ENCODE data around the gene ZNF662. TPM values are rescaled to one million over a fixed set of nuclear protein-coding genes. Genes with fewer than 3 reads are reported as not detected.

ZNF662 gene
- total and polyA plus RNA-seq, 2 donors from 2014 or later: 4.9 to 12.8 TPM

DNA sequence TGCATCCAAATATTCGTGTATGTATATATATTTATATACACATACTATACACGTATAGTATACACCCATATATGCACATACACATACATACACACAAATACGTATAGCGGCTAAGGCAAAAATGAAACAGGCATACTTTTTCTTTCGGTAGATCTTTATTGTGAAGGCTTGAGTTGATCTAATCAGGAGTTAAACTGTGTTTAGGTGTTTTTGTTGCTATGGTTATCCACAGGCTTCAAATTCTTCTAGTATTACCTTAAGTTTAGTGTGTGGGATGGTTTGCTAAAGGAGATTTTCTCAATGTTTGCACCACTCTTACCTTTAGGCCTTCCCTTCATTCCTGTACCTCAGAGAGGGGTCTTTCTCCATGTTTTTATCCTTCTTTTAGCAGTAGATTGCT, 28.2 kb downstream of the ZNF662 start:
- TF ChIP-seq, protein P1, sequence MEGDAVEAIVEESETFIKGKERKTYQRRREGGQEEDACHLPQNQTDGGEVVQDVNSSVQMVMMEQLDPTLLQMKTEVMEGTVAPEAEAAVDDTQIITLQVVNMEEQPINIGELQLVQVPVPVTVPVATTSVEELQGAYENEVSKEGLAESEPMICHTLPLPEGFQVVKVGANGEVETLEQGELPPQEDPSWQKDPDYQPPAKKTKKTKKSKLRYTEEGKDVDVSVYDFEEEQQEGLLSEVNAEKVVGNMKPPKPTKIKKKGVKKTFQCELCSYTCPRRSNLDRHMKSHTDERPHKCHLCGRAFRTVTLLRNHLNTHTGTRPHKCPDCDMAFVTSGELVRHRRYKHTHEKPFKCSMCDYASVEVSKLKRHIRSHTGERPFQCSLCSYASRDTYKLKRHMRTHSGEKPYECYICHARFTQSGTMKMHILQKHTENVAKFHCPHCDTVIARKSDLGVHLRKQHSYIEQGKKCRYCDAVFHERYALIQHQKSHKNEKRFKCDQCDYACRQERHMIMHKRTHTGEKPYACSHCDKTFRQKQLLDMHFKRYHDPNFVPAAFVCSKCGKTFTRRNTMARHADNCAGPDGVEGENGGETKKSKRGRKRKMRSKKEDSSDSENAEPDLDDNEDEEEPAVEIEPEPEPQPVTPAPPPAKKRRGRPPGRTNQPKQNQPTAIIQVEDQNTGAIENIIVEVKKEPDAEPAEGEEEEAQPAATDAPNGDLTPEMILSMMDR (IDR thresholded peaks at IDR 0.05; ENCODE audit: borderline replicate concordance, extremely low read depth, insufficient read depth): no peak
- Histone ChIP-seq H3K4me1 (ENCODE audit: control insufficient read depth in 2 of 3, insufficient read depth in 2 of 3, low read depth in 1 of 3, low read length in 3 of 3) (no peaks in the 10 kb centered on the region), H3K9ac (ENCODE audit: low read length in 3 of 3) (no peak overlapping the region), H3K4me3 (ENCODE audit: low read length in 3 of 3) (no peak overlapping the region), H3K9me3 (ENCODE audit: control insufficient read depth in 2 of 3, insufficient read depth in 1 of 3, low read length in 3 of 3) (peaks cover 0 to 4% (median 0%) of the 10 kb centered on the region in 3 donors), H3K27me3 (ENCODE audit: control insufficient read depth, insufficient read depth, low read length) (no peaks in the 10 kb centered on the region), H3K36me3 (ENCODE audit: control insufficient read depth in 2 of 3, insufficient read depth in 3 of 3, low read length in 3 of 3) (no peaks in the 10 kb centered on the region), H3K27ac (ENCODE audit: low read depth in 2 of 2, low read length in 2 of 2) (no peak overlapping the region)
- FAIRE-seq (no peak), DNase-seq (no peak)
- intact Hi-C loops (cut with DNase I): no loop called here

DNA sequence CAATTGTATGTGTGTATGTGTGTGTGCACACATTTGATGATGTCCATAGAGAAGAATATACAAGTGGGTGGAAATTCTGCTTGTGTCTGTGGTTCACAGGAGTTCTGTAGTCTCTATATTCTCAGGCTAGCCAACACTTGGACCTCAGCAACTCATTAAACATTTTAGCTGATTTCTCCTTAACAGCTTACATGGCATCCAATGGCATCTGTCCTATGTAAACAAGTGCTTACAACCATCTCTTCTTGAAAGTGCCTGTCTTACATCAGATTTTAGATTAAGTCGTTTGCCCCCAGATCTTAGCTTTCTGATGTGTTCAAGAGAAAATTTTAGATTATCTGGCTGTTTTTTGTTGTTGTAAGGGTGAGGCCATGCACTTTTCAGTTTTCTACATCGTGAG, 29.0 kb downstream of the ZNF662 start:
- Histone ChIP-seq H3K4me1 (ENCODE audit: control insufficient read depth in 2 of 3, insufficient read depth in 2 of 3, low read depth in 1 of 3, low read length in 3 of 3) (no peaks in the 10 kb centered on the region), H3K27ac (ENCODE audit: low read depth in 2 of 2, low read length in 2 of 2) (no peak overlapping the region), H3K9me3 (ENCODE audit: control insufficient read depth in 2 of 3, insufficient read depth in 1 of 3, low read length in 3 of 3) (peaks cover 0 to 4% (median 0%) of the 10 kb centered on the region in 3 donors), H3K4me3 (ENCODE audit: low read length in 3 of 3) (no peak overlapping the region), H3K36me3 (ENCODE audit: control insufficient read depth in 2 of 3, insufficient read depth in 3 of 3, low read length in 3 of 3) (no peaks in the 10 kb centered on the region), H3K27me3 (ENCODE audit: control insufficient read depth, insufficient read depth, low read length) (no peaks in the 10 kb centered on the region), H3K9ac (ENCODE audit: low read length in 3 of 3) (no peak overlapping the region)
- intact Hi-C loops (cut with DNase I): no loop called here
- DNase-seq (no peak), FAIRE-seq (no peak)
- TF ChIP-seq, protein P1 (IDR thresholded peaks at IDR 0.05; ENCODE audit: borderline replicate concordance, extremely low read depth, insufficient read depth): no peak

- no peaks in the 10 kb centered on the region for H3K36me3 ChIP-seq (ENCODE audit: control insufficient read depth in 2 of 3, insufficient read depth in 3 of 3, low read length in 3 of 3)
- TF ChIP-seq, protein P1 (IDR thresholded peaks at IDR 0.05; ENCODE audit: borderline replicate concordance, extremely low read depth, insufficient read depth): no peak
- peak overlapping the region in 1 of 3 donors; percentile 67 for H3K4me3 ChIP-seq (ENCODE audit: low read length in 3 of 3)
- DNase-seq (no peak), FAIRE-seq (no peak)
- intact Hi-C loops (cut with DNase I): no loop called here
- no peaks in the 10 kb centered on the region for H3K27me3 ChIP-seq (ENCODE audit: control insufficient read depth, insufficient read depth, low read length)
- no peaks in the 10 kb centered on the region for H3K4me1 ChIP-seq (ENCODE audit: control insufficient read depth in 2 of 3, insufficient read depth in 2 of 3, low read depth in 1 of 3, low read length in 3 of 3)
- H3K9me3 ChIP-seq (ENCODE audit: control insufficient read depth in 2 of 3, insufficient read depth in 1 of 3, low read length in 3 of 3): peaks cover 0 to 4% (median 0%) of the 10 kb centered on the region in 3 donors
- no peak overlapping the region for H3K27ac ChIP-seq (ENCODE audit: low read depth in 2 of 2, low read length in 2 of 2)
- no peak overlapping the region for H3K9ac ChIP-seq (ENCODE audit: low read length in 3 of 3)
These were observed 29.5 kb downstream of the ZNF662 start for GRCh38 chr3:42935472-42935871.
